A172 (cell line): ENCODE measurements around the gene C1orf87. TPM values are rescaled to one million over a fixed set of nuclear protein-coding genes. Genes with fewer than 3 reads are reported as not detected.
"Not testable (repeated sequence)": the region's sequence is repeated elsewhere in the genome, so short reads cannot be mapped to it uniquely, and the experiment has no call there.

Experiments
- DNase-seq: peaks from one replicate; pipeline ENCODE4 v3.0.0-alpha.2; 2015; ENCODE audit warnings: low spot score
- total RNA-seq: library from RNA; depleted of rRNA; stranded (reverse); fragments of >200 nt; shearing (Covaris generic); gene quantifications from 2 replicates; pipeline ENCODE4 v1.2.3, GENCODE V29; 2014

The C1orf87 gene
- total RNA-seq, 1 experiment from 2014 or later, result not detected

DNA sequence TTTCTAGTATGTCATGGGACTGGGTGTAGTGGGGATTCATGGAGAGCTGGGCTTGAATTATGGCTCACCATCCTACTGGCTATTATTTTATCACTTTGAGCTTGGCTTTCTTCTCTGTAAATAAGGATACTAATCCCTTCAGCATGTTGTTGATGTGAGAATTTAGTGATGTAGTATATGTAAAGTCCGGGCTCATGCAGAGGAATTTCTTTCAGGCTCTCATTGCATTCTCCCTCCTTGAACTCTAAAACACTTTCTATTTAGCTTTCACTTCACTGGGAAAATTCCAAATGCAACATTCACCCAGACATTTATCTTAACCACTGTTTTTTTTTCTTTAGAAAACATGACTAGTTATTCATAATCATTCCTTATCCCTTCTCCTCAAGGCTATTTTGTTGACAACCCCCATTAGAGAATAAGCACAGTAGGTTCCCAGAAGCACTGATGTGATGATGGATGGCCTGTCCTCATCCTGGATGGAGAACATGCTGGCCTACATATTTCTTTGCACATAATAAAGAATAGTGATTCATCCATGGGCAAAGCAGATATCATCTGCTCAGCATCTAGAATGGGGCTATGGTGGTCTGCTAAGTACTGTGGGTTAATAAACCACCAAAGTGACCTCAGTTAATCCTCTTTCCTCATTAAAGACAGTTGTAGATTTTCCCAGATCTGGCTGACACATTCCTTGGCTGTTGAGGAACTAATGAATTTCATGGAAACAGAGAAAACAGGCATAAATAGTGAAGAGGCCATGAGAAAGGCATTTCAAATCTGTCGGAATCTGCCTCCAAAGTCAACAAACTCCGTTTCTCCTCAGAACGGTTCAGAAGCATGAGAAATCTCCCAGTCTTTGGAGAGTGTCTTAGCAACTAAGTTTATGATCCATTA, 79.0 kb downstream of the C1orf87 start:
- peak; percentile 76 for DNase-seq

GRCh38 chr1:59992040-59992820, 81.3 kb downstream of the C1orf87 start:
- DNase-seq, result no peak

DNA sequence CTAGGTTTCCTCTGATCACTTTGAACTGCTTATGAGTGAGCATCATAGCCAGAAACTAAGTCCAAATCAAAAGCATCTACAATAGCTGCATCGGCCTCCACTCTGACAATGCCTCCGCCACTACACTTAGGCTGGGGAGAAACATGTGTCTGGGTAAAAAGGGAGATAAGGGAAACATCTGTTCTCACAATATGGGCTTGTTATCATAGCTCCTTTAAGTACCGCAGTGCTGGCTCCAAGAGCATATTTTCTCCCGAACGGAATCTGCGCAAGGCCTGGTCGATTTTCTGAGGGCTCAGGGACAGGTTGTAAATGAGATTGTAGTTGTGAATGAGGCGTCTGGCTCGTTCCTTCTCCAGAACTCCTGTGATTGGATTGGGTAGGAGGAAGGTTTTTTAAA, 83.1 kb downstream of the C1orf87 start:
- DNase-seq, result no peak

DNA sequence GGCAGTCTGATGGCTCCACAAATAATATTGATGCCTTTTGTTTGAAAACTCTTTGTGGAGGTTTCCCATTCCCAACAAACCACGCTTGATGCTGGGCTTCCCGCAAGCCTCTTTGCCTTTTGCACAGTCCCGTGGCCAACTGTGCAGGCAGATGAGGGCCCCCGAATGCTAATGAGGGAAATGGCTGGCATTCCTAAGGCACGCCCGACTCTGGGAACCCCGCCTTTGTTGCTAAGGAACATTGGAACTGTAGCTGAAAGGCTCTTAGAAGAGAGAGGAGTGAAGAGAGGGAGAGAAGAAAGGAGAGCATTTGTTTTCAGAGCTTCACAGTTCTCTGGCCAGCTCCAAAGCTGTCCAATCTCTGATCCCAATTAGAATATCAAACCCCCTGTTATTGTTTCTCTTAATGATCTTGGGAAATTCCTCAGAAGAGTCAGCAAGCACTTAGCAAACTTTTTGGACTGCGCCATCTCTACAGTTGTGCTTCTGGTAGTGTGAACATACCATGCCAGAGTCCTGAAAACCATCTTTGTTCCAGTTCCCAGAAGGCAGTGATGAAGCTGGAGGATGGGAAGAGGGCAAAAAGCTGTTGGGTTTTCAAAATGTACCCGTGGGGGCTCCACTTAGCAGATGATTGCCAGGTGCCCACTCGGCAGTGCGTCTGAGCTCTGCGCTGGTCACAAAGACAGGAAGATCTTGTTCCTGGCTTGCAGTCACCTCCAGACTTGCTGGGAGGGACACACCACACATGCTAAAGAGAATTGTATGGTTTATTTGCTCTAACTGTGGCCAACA, 86.9 kb downstream of the C1orf87 start:
- DNase-seq, result peak; percentile 13

GRCh38 chr1:59985911-59986515, 87.6 kb downstream of the C1orf87 start:
- no peak for DNase-seq

DNA sequence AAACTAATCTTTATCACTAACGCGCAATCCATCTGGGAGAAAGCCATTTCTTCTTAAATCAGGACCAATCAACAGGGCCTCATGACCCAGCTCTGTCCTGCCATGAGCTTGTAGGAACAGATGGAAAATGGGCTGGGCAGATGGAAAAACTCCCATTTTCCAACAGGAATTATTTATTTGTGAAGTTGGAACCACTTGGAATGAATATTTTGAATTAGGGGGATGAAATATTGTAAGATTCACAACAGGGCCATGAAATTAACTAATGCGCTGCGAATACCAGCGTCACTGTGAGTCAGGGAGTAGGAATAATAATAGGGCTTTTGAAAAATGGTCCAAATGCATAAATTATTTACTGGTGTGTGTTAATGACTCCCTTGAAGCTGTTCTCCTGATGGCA, 93.9 kb downstream of the C1orf87 start:
- no peak for DNase-seq

GRCh38 chr1:59978511-59978910, 95.1 kb downstream of the C1orf87 start:
- no peak for DNase-seq

DNA sequence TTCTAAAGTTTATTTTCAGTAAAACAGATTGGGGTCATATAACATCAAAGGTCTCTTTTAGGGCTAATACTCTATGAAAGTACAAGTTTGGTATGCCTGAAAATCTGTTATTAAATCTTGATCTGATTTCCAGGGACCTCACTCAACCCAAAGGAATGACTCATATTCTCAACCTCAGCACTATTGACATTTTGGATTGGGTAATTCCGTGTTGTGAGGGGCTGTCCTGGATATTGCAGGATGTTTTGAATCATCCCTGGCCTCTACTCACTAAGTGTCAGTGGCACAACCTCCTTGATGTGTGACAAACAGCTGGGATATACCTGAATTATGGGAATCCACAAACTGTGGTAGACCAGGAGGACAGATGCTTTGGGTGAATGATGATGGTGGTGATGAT, 95.5 kb downstream of the C1orf87 start:
- no peak for DNase-seq

GRCh38 chr1:59977075-59977410, 96.5 kb downstream of the C1orf87 start:
- DNase-seq, result no peak

- DNase-seq, result peak; percentile 43
Observed at GRCh38 chr1:59976194-59977074, 97.1 kb downstream of the C1orf87 start.

DNA sequence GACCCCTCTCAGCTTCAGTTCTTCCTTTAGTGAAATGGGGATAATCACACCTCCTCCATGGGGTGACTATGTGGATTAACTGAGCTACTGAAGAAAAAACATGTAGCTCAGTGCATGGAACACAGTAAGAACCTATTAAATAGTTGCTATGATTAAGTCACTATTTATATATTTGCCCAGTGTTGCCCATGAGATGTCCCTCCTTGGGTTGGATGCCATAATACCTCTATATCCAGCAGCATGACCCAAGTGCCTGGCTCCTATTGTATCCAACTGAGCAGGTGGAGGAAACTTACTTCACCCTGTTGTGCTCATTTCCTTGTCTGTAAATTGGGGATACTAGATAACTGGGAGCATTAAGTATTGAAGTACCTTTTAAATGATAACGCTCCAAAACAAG, 99.9 kb downstream of the C1orf87 start:
- DNase-seq, result no peak

- no peak for DNase-seq
Observed at GRCh38 chr1:59972216-59972927, 101.2 kb downstream of the C1orf87 start.

- peak; percentile 32 for DNase-seq
Observed at GRCh38 chr1:59971464-59971911, 102.1 kb downstream of the C1orf87 start.

- not testable (repeated sequence) for DNase-seq
Observed at GRCh38 chr1:59969542-59970175, 103.9 kb downstream of the C1orf87 start.

DNA sequence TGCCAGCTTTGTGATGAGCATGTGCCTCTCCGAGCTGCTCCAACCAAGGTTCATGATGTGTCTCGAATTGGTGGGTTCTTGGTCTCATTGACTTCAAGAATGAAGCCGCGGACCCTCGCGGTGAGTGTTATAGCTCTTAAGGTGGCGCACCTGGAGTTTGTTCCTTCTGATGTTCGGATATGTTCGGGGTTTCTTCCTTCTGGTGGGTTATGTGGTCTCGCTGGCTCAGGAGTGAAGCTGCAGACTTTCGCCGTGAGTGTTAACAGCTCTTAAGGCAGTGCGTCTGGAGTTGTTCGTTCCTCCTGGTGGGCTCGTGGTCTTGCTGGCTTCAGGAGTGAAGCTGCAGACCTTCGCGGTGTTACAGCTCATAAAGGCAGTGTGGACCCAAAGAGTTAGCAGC, 104.8 kb downstream of the C1orf87 start:
- not testable (repeated sequence) for DNase-seq

- no peak for DNase-seq
Observed at GRCh38 chr1:59967780-59968179, 105.8 kb downstream of the C1orf87 start.

DNA sequence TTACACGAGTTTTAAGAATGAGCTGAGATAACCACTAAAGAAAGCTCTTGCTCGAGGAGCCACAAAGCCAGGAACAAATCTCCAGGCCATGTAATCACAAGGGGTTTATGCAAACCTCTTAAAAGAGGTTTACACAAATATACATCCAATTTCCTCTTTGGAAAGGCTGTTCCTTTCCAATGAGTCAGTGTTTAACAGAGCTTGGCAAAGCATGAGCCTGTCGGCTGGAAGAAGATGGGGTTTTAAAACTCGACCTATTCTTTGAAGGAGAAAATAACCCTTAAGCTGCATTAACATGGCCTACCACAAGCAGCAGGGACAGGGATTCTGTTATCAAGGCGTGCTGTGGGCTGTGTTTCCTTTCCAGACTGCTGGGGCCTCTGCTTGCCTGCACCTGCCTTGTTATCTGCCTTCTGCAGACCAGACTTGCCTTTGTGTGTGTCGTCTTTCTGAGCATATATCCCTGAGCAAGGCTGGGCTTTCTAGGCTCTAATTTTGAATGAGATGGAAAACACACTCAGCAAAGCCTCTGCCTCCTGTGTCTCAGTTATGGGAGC, 106.4 kb downstream of the C1orf87 start:
- DNase-seq, result no peak

- DNase-seq, result no peak
Observed at GRCh38 chr1:59952065-59952464, 121.5 kb downstream of the C1orf87 start.

- DNase-seq, result no peak
Observed at GRCh38 chr1:59949648-59950047, 123.9 kb downstream of the C1orf87 start.
